Ectodermal cell (in vitro differentiated cells): ENCODE results near the gene DCC.
"Not testable (repeated sequence)": the region's sequence is repeated elsewhere in the genome, so short reads cannot be mapped to it uniquely, and the experiment has no call there.

Experiments used
- H3K27ac ChIP-seq: 2 replicates; pipeline ENCODE4 v1.7.0; 2013; ENCODE audit warnings: mild to moderate bottlenecking, low read depth, low read length; ENCODE audit not compliant: insufficient read depth, poor library complexity, severe bottlenecking
- H3K27me3 ChIP-seq: 2 replicates; pipeline ENCODE4 v1.7.0; 2013; ENCODE audit warnings: mild to moderate bottlenecking, low read length; ENCODE audit not compliant: insufficient read depth, control insufficient read depth, poor library complexity, severe bottlenecking
- H3K36me3 ChIP-seq: one replicate; pipeline ENCODE4 v1.7.0; 2013; ENCODE audit warnings: low read length; ENCODE audit not compliant: control insufficient read depth, insufficient read depth
- H3K4me1 ChIP-seq: one replicate; pipeline ENCODE4 v1.7.0; 2013; ENCODE audit warnings: low read length; ENCODE audit not compliant: control insufficient read depth, insufficient read depth
- H3K4me3 ChIP-seq: 2 replicates; pipeline ENCODE4 v1.7.0; 2013; ENCODE audit warnings: low read depth, low read length, control low read depth; ENCODE audit not compliant: insufficient read depth
- H3K9me3 ChIP-seq: 2 replicates; pipeline ENCODE4 v1.7.0; 2013; ENCODE audit warnings: mild to moderate bottlenecking, low read length, moderate library complexity; ENCODE audit not compliant: control insufficient read depth
- WGBS, 2 experiments: methylation state at CpG; one replicate each; pipeline ENCODE4 v1.1.7; 2013; ENCODE audit warnings: missing lambda C conversion rate in 2 of 2; 5-methylcytosine and 5-hydroxymethylcytosine counted together

DCC gene

DNA sequence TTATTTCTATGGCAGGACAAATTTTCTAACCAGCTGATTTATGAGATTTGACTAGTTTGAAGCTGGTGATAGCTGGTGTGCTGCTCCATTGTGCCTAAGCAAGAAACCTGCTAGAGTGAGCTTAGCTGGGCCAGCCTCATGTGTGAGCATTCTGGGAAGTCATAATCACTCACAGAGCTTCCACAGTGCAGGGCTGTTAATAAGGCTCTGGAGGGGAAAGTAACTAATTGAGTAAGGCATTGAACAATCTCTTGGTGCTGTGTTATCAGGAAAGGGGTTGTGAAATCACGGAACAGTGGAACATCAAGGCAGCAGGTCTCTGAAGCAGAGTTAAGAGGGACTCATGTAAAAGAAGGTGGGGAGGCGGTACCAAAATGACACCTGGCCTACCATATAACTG lies 1111.9 kb downstream of the DCC start:
- Histone ChIP-seq H3K27ac (no peak overlapping the region), H3K9me3 (no peaks in the 10 kb centered on the region), H3K27me3 (no peaks in the 10 kb centered on the region), H3K4me1 (no peaks in the 10 kb centered on the region), H3K36me3 (no peaks in the 10 kb centered on the region), H3K4me3 (no peak overlapping the region)
- 76 to 94% methylated on average over 1 to 2 of the region's 2 CpGs for WGBS, 2 experiments

DNA sequence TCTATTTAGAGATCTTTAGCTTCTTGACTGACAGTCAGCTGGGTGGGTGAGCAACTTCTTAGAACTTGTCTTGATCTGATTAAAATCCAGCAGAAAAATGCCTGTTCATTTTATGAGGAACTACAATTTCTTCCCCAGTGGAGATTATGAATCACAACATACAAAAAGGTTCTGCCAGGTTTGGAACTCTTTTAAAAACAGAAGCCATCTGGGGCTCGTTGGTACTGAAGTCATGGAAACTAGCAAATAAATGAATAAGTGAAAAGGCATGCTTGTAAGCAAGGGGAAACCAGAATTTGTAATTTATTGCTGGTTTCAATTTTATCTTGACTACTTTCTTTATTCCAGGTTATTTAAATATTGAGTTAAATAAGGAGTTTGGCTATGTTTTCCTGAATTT lies 1117.1 kb downstream of the DCC start:
- no peaks in the 10 kb centered on the region for H3K27me3 ChIP-seq
- H3K4me3 ChIP-seq = no peak overlapping the region
- H3K4me1 ChIP-seq = peaks cover 4% of the 10 kb centered on the region
- H3K27ac ChIP-seq = no peak overlapping the region
- H3K36me3 ChIP-seq = no peaks in the 10 kb centered on the region
- 92 to 100% methylated on average over 1 of the region's 1 CpG for WGBS, 2 experiments
- no peaks in the 10 kb centered on the region for H3K9me3 ChIP-seq

DNA sequence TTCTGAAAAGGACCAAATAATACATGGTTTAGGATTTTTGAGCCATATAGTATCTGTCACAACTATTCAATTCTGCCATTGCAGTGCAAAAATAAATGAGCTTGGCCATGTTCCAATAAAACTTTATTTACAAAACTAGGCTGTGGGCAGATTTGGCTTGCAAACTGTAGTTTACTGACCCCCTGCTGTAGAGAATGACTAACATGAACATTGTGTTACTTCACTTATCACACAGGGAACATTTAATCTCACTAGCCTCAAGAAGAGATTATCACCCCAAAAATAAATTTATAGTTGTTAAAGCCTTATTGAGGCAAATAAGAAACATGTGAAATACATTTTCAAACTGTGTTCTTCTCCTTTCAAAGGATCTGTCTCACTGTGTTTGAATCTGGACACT lies 1118.3 kb downstream of the DCC start:
- Histone ChIP-seq H3K27me3 (no peaks in the 10 kb centered on the region), H3K27ac (no peak overlapping the region)

DNA sequence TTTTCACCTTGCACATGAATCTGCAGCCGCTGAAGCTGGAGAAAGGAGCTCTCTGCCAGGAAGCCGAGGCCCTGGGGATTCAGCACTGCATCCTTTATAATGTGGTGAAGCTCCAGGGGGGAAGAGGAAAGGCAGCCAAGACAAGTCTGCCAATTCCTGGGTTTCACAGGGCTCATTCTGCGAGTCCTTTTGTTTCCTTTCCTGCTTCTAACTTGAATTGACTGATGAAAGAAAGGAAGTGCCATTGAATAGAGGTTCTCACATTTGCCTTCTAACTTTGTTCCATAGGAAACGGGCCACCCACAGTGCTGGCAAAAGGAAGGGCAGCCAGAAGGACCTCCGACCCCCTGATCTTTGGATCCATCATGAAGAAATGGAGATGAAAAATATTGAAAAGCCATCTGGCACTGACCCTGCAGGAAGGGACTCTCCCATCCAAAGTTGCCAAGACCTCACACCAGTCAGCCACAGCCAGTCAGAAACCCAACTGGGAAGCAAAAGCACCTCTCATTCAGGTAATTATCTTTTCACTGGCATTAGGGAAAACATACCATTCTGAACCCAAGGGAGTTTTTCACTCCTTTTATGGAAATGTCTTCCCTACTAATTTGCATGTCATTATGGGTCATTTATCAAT lies 1119.1 kb downstream of the DCC start:
- H3K27ac ChIP-seq = no peak overlapping the region

More for the DNA sequence above, 1118.3 kb downstream of the DCC start:
- Histone ChIP-seq H3K4me1 (peaks cover 4% of the 10 kb centered on the region), H3K9me3 (no peaks in the 10 kb centered on the region), H3K4me3 (no peak overlapping the region), H3K36me3 (no peaks in the 10 kb centered on the region)

DNA sequence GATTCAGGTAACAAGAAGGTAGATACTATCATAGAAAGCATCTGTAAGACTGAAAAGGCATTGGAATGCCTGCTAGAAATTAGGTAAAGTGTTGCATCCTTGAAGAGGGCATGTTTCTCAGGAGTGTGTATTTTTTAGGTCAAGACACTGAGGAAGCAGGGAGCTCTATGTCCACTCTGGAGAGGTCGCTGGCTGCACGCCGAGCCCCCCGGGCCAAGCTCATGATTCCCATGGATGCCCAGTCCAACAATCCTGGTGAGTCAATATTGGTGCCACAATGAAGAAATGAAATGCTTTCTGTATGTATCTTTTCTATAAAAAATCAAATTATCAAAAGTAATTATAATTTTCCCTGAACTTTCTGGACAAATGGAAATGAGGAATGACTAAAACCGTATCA lies 1127.8 kb downstream of the DCC start:
- Histone ChIP-seq H3K27ac (no peak overlapping the region), H3K9me3 (no peaks in the 10 kb centered on the region), H3K27me3 (no peaks in the 10 kb centered on the region), H3K36me3 (no peaks in the 10 kb centered on the region), H3K4me1 (no peaks in the 10 kb centered on the region), H3K4me3 (no peak overlapping the region)
- WGBS, 2 experiments = 93 to 99% methylated on average over 4 to 5 of the region's 5 CpGs

More for the DNA sequence above, 1119.1 kb downstream of the DCC start:
- Histone ChIP-seq H3K36me3 (no peaks in the 10 kb centered on the region), H3K27me3 (no peaks in the 10 kb centered on the region), H3K4me3 (no peak overlapping the region), H3K4me1 (peaks cover 4% of the 10 kb centered on the region), H3K9me3 (no peaks in the 10 kb centered on the region)
- 5 to 7% methylated on average over 5 of the region's 5 CpGs for WGBS, 2 experiments

DNA sequence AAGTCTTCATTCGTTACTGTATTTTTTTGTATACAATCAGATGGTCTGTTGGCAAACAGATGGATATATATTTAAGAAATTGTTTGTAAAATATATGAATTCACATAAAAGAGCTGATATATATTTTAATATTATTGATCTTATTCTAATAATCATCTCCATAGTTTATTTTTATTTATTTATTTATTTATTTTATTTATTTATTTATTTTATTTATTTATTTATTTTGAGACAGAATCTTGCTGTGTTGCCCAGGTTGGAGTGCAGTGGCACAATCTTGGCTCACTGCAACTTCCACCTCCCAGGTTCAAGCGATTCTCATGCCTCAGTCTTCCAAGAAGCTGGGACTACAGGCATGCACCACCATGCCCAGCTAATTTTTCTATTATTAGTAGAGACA lies 1128.2 kb downstream of the DCC start:
- WGBS, 2 experiments = 92 to 98% methylated on average over 1 to 2 of the region's 2 CpGs
- not testable (repeated sequence) for H3K9me3 ChIP-seq, H3K27me3 ChIP-seq, H3K4me1 ChIP-seq, H3K4me3 ChIP-seq, H3K36me3 ChIP-seq, H3K27ac ChIP-seq

DNA sequence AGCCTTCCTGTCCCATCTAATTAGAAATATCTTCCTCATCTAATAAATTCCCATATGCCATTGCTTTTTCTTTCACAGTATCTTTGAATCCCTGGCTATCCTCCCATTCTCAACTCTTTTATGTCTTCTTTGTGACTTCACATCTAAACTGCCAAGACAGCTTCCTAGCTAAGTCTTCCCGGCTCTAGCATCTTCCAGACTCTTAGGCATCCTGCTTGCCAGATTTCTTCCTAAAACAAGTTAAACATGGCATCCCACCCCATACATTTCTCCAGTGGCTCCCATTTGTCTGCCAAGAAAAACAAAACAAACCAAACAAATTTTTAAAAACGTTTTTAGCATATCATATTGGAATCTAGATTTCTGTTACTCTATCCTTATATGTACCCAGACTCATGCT lies 1132.5 kb downstream of the DCC start:
- H3K27ac ChIP-seq = no peak overlapping the region
- no peaks in the 10 kb centered on the region for H3K27me3 ChIP-seq
- H3K4me1 ChIP-seq = no peaks in the 10 kb centered on the region
- 73 to 80% methylated on average over 2 of the region's 2 CpGs for WGBS, 2 experiments
- H3K9me3 ChIP-seq = no peaks in the 10 kb centered on the region
- H3K36me3 ChIP-seq = no peaks in the 10 kb centered on the region
- H3K4me3 ChIP-seq = no peak overlapping the region

DNA sequence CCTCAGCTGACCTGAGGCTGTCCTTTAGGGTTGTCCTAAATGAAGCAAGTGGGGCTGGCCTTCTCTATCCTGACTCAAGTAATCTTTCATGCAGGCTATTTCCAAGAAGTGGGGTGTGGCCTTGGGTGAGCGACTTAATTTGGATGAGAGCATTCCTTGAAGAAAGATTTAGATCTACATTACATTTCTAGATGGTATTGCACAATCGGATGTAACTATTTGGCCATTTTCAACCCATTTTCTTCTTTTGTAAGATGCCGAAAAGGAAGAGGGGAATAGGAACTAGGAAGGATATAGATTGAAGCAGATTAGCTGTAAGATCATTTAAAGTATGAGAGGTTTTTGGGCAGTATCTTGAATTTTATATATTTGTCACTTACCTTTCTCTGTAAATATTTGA lies 1138.2 kb downstream of the DCC start:
- H3K4me3 ChIP-seq = no peak overlapping the region
- no peak overlapping the region for H3K27ac ChIP-seq
- H3K27me3 ChIP-seq = no peaks in the 10 kb centered on the region
- no peaks in the 10 kb centered on the region for H3K4me1 ChIP-seq
- no peaks in the 10 kb centered on the region for H3K36me3 ChIP-seq
- WGBS, 2 experiments = 98 to 100% methylated on average over 3 of the region's 3 CpGs
- no peaks in the 10 kb centered on the region for H3K9me3 ChIP-seq

DNA sequence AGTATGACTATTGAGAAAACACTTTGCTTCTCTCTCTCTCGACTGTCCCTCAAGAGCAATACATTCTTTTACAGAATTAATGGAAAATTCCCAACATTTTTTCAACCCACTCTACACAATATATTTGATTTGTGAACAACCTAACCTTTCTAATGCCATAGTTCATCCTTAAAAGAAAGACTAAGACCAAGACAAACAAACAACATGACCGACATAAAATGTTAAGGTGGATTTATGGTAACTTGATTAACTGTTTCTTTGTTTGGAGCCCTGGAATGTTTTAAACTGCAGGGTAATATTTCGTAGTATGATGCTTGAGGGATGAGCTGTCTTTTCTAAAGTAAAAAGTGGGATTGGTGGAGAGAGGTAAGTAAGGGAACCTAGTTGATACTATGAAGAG lies 1146.3 kb downstream of the DCC start:
- Histone ChIP-seq H3K27me3 (no peaks in the 10 kb centered on the region), H3K27ac (no peak overlapping the region), H3K4me3 (no peak overlapping the region), H3K4me1 (no peaks in the 10 kb centered on the region), H3K9me3 (no peaks in the 10 kb centered on the region), H3K36me3 (no peaks in the 10 kb centered on the region)
- 93 to 95% methylated on average over 3 of the region's 3 CpGs for WGBS, 2 experiments

DNA sequence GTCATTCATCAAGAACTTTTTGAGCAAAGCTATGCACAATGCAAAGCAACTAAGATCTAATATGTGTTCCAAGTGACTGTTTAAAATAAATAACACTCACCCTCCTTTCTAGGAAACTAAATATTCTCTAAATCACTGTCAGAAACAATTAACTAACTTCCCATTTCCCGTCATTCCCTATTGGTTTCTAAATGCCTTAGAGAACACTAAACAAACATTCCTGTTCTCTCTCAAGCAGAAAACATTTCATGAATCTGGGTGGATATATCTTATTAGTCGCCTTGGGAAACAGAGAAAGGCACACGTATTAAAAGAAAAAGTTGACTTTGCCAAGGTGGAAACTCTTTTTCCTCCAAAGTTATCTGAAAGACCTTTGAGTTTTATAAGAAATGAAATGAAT lies 1149.3 kb downstream of the DCC start:
- Histone ChIP-seq H3K4me3 (no peak overlapping the region), H3K27me3 (no peaks in the 10 kb centered on the region), H3K4me1 (no peaks in the 10 kb centered on the region), H3K36me3 (no peaks in the 10 kb centered on the region), H3K27ac (no peak overlapping the region), H3K9me3 (no peaks in the 10 kb centered on the region)
- WGBS, 2 experiments = 67 to 80% methylated on average over 3 of the region's 3 CpGs

DNA sequence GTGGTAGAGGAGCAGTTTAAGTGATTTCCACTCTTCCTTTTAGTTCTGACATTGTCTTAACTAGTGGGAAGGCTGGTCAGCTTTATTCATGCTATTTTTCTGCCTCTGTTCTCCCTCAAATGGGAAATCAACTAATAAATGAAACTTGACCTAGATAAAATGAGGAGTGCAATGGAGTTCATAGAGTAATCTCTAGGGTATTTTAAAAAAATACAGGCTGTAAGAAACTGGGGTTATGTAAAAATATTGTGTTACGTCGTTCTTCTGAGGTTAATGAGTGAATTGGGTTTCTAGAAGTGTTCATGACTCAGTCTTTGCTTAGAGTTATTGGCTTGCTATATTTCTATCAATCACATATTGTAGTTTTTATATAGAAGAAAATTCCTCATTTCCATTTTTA lies 1150.0 kb downstream of the DCC start:
- H3K4me1 ChIP-seq = no peaks in the 10 kb centered on the region
- H3K27ac ChIP-seq = no peak overlapping the region
- H3K27me3 ChIP-seq = no peaks in the 10 kb centered on the region
- WGBS, 2 experiments = 91 to 100% methylated on average over 2 of the region's 2 CpGs
- no peaks in the 10 kb centered on the region for H3K9me3 ChIP-seq
- H3K36me3 ChIP-seq = no peaks in the 10 kb centered on the region
- no peak overlapping the region for H3K4me3 ChIP-seq
